A549 (cell line): ENCODE results near the gene DLX4.

Experiments used
- EP300 ChIP-seq, 2 experiments: fragments of >200 bp; sonication (Bioruptor Twin); formaldehyde crosslinking; IDR thresholded peaks; 2 replicates in 1 of 2; 3 replicates in 1 of 2; pipeline ENCODE4 v1.6.1; 2016 to 2017
- TF ChIP-seq, protein P1 (sequence below): fragments of >200 bp; sonication (Bioruptor Twin); formaldehyde crosslinking; IDR thresholded peaks from 3 replicates; pipeline ENCODE4 v1.5.1; 2016

DNA sequence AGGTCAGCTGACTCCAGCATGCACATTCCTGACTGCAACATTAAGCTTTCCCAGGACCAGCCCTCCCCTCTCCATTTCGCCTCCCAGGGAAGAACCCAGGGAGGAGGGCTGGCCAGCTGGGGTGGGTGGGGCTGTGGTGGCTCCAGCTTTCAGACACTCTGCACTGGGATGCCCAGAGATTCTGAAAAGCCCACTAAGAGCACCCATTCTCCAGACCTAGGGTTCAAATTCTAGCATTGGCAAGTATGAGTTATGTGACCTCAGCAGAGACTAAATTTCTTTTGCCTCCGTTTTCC is 18.2 kb downstream of the DLX4 start:
- TF ChIP-seq, protein P1, sequence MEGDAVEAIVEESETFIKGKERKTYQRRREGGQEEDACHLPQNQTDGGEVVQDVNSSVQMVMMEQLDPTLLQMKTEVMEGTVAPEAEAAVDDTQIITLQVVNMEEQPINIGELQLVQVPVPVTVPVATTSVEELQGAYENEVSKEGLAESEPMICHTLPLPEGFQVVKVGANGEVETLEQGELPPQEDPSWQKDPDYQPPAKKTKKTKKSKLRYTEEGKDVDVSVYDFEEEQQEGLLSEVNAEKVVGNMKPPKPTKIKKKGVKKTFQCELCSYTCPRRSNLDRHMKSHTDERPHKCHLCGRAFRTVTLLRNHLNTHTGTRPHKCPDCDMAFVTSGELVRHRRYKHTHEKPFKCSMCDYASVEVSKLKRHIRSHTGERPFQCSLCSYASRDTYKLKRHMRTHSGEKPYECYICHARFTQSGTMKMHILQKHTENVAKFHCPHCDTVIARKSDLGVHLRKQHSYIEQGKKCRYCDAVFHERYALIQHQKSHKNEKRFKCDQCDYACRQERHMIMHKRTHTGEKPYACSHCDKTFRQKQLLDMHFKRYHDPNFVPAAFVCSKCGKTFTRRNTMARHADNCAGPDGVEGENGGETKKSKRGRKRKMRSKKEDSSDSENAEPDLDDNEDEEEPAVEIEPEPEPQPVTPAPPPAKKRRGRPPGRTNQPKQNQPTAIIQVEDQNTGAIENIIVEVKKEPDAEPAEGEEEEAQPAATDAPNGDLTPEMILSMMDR: no peak
- TF ChIP-seq EP300 (IDR thresholded peaks at IDR 0.05): no peak
